ENCODE results near the gene ST3GAL3. TPM values are rescaled to one million over a fixed set of nuclear protein-coding genes. Genes with fewer than 3 reads are reported as not detected.

The ST3GAL3 gene
- polyA plus RNA-seq, 2 of the 4 experiments (the other 2 are of a cell fraction): 2.5 to 4.0 TPM

- POLR2A ChIA-PET: no interaction called here
- ATAC-seq (no peak), FAIRE-seq (no peak), DNase-seq (ENCODE audit: low read depth in 1 of 2, low spot score in 1 of 2) (no peak)
- Histone ChIP-seq H3K9me3 (peaks cover 11% of the 10 kb centered on the region; the same call in 2 of the 3 replicates), H3K27ac (no peak overlapping the region), H3K4me2 (no peak overlapping the region), H3K4me3 (no peak overlapping the region), H3K4me1 (no peaks in the 10 kb centered on the region)
- 71% methylated on average over 2 of the region's 2 CpGs for WGBS (ENCODE audit: missing lambda C conversion rate)
- CTCF ChIA-PET: interaction anchor here (0.7 to 1.7 kb wide), 3 partner anchors 8 to 120 kb away, joined by 3 to 5 read pairs (median 4); no protein-coding TSS in a partner anchor
- TF ChIP-seq RAD21 (conservative IDR thresholded peaks at IDR 0.05 in 1 of 2, IDR thresholded peaks at IDR 0.05 in 1 of 2): no peak
- no peak for TF ChIP-seq MYC (IDR thresholded peaks at IDR 0.05; ENCODE audit: borderline replicate concordance, low read length)
Measured at GRCh38 chr1:43814401-43814800, 107.1 kb downstream of the ST3GAL3 start.

DNA sequence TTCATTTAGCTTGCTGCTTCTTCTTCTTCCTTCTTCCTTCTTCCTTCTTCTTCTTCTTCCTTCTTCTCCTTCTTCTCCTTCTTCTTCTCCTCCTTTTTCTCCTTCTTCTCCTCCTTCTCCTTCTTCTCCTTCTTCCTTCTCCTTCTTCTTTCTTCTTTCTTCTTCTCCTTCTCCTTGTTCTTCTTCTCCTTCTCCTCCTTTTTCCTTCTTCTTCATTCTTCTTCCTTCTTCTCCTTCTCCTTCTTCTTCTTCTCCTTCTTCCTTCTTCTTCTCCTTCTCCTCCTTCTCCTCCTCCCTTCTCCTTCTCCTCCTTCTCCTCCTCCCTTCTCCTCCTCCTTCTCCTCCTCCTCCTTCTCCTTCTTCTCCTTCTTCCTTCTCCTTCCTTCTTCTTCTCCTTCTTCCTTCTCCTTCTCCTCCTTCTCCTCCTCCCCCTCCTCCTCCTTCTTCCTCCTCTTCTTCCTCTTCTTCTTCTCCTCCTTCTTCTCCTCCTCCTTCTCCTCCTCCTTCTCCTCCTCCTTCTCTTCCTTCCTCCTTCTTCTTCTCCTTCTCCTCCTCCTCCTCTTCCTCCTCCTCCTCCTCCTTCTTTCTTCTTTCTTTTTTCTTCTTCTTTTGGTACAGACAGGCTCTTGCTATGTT is 110.1 kb downstream of the ST3GAL3 start:
- no peak overlapping the region for H3K4me3 ChIP-seq
- no peak for TF ChIP-seq MAX (IDR thresholded peaks at IDR 0.05)
- no peak for TF ChIP-seq FOSL2 (IDR thresholded peaks at IDR 0.05)
- no peak for TF ChIP-seq FOSL2 (CRISPR knock-in tag; IDR thresholded peaks at IDR 0.05)
- no peak for TF ChIP-seq ATOH8 (CRISPR knock-in tag; IDR thresholded peaks at IDR 0.05; ENCODE audit: low read depth)
- no peak for TF ChIP-seq ZSCAN20 (CRISPR knock-in tag; IDR thresholded peaks at IDR 0.05)
- TF ChIP-seq CBX8 (IDR thresholded peaks at IDR 0.05): no peak
- no peak for TF ChIP-seq RCOR1 (IDR thresholded peaks at IDR 0.05; ENCODE audit: low read depth, low read length)
- no peak for TF ChIP-seq RARB (CRISPR knock-in tag; IDR thresholded peaks at IDR 0.05)
- no peak for TF ChIP-seq ESRRA (IDR thresholded peaks at IDR 0.05; ENCODE audit: borderline replicate concordance, low read length)
- TF ChIP-seq, protein P1, sequence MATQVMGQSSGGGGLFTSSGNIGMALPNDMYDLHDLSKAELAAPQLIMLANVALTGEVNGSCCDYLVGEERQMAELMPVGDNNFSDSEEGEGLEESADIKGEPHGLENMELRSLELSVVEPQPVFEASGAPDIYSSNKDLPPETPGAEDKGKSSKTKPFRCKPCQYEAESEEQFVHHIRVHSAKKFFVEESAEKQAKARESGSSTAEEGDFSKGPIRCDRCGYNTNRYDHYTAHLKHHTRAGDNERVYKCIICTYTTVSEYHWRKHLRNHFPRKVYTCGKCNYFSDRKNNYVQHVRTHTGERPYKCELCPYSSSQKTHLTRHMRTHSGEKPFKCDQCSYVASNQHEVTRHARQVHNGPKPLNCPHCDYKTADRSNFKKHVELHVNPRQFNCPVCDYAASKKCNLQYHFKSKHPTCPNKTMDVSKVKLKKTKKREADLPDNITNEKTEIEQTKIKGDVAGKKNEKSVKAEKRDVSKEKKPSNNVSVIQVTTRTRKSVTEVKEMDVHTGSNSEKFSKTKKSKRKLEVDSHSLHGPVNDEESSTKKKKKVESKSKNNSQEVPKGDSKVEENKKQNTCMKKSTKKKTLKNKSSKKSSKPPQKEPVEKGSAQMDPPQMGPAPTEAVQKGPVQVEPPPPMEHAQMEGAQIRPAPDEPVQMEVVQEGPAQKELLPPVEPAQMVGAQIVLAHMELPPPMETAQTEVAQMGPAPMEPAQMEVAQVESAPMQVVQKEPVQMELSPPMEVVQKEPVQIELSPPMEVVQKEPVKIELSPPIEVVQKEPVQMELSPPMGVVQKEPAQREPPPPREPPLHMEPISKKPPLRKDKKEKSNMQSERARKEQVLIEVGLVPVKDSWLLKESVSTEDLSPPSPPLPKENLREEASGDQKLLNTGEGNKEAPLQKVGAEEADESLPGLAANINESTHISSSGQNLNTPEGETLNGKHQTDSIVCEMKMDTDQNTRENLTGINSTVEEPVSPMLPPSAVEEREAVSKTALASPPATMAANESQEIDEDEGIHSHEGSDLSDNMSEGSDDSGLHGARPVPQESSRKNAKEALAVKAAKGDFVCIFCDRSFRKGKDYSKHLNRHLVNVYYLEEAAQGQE (IDR thresholded peaks at IDR 0.05): no peak
- TF ChIP-seq POLR2A (IDR thresholded peaks at IDR 0.05; ENCODE audit: low read length): no peak
- TF ChIP-seq EHF (CRISPR knock-in tag; IDR thresholded peaks at IDR 0.05): no peak
- no peak for TF ChIP-seq GATA3 (IDR thresholded peaks at IDR 0.05; ENCODE audit: borderline replicate concordance)
- TF ChIP-seq KDM1A (IDR thresholded peaks at IDR 0.05; ENCODE audit: low read depth): no peak
- no peak for TF ChIP-seq CEBPB (IDR thresholded peaks at IDR 0.05)
- no peak for TF ChIP-seq BHLHE40 (IDR thresholded peaks at IDR 0.05; ENCODE audit: low read depth, low read length)
- no peak for TF ChIP-seq EHMT2 (IDR thresholded peaks at IDR 0.05; ENCODE audit: low read depth)
- no peak for TF ChIP-seq HEYL (CRISPR knock-in tag; IDR thresholded peaks at IDR 0.05)
- no peak for TF ChIP-seq EP300 (IDR thresholded peaks at IDR 0.05)
- no peak for TF ChIP-seq ELK1 (IDR thresholded peaks at IDR 0.05; ENCODE audit: low read depth, low read length)
- H3K4me1 ChIP-seq: peaks cover 12% of the 10 kb centered on the region
- no peak overlapping the region for H3K4me2 ChIP-seq
- peaks cover 13% of the 10 kb centered on the region; the same call in 1 of the 3 replicates for H3K9me3 ChIP-seq
- no peak overlapping the region for H3K27ac ChIP-seq
- CTCF ChIA-PET: interaction anchor here (1.0 kb wide), 1 partner anchor 43 kb away, joined by 3 read pairs; no protein-coding TSS in a partner anchor
- POLR2A ChIA-PET: no interaction called here
- no peak for DNase-seq (ENCODE audit: low read depth in 1 of 2, low spot score in 1 of 2)
- no peak for ATAC-seq
- FAIRE-seq: no peak
